ENCODE results near the gene MLEC.

GRCh38 chr12:120736404-120737331 lies 49.7 kb downstream of the MLEC start:
- no peak for TF ChIP-seq CTCF (IDR thresholded peaks at IDR 0.05)
- no peak for TF ChIP-seq CBX2 (IDR thresholded peaks at IDR 0.05; ENCODE audit: borderline replicate concordance, low read depth)
- no peak for TF ChIP-seq MAX (IDR thresholded peaks at IDR 0.05)
- TF ChIP-seq POLR2A (IDR thresholded peaks at IDR 0.05; ENCODE audit: low read length), result no peak
